ENCODE results near the gene NCK2. TPM values are rescaled to one million over a fixed set of nuclear protein-coding genes. Genes with fewer than 3 reads are reported as not detected.

NCK2 gene
- total RNA-seq, 1 donor from 2014 or later: 47.8 TPM

DNA sequence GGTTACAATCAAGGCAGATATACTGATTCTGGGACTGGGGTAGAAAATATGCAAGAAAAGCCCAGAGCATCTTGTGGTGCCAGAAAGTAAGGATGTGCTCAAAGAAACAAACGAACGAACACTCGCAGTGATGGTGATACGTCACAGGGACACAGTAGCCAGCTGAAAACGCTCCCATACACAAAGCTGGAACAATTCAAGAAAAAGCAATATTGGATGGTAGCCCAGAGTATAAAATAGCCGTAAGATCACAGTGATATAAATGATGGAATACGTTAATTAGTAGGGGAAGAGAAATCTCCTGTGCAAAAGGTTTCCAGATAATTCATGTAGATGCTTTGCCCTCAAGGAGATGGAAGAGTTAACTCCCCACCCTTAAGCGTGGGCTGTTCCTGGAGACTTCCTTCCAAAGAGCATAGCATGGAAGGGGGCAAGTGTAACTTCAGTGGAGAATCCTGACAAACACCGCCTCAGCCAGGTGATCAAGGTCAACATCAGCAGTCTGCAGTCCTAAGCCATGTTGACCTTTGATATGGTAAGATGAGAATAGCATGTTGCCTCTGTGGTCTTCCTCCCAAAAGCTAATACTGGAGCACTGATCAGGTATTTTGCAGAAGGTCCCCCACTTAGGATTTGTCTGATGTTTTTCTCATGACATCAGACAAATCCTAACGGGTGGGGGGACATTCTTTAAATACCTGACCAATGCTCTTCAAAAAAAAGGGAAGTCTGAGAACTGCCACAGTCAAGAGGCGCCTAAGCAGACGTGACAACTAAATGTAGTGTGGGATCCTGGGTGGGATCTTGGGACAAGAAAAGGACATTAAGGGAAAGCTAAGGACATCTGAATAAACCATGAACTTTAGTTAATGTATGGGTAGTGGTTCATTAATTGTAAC lies 99.0 kb downstream of the NCK2 start:
- no peak for DNase-seq (ENCODE audit: low read depth in 2 of 2)

DNA sequence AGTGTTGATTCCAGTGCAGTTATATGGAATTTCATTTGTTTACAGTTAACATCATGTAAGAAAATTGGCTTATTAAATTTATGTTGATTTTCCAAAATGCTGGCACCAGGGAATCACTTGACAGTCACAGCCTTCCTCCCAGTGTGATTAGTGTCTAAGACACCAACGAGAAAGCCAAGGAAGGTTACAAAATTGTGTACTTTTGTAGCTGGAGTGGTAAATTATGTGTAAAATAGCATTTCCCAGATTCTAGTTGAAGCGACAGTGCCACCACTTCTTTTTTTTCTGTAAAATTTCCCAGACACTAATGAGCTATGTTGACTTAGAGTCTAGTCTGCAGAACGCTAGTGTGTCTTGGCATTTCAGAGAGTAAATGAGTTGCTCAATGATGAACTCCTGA lies 101.3 kb downstream of the NCK2 start:
- DNase-seq (ENCODE audit: low read depth in 2 of 2): no peak

DNA sequence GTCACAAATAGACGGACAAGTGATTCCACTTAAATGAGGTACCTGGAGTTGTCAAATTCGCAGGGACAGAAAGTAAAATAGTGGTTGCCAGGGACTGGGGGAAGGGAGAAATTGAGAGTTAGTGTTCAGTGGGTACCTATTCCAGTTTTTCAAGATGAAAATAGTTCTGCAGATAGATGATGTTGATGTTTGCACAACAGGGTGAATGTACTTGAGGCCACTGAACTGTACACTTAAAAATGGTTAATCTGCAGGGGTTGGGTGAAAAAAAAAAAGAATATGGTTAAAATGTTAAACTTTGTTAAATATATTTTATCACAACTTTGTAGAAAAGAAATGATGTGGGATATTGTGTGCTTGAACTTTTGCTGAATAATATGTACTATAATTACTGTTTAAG lies 102.3 kb downstream of the NCK2 start:
- no peak for DNase-seq (ENCODE audit: low read depth in 2 of 2)

DNA sequence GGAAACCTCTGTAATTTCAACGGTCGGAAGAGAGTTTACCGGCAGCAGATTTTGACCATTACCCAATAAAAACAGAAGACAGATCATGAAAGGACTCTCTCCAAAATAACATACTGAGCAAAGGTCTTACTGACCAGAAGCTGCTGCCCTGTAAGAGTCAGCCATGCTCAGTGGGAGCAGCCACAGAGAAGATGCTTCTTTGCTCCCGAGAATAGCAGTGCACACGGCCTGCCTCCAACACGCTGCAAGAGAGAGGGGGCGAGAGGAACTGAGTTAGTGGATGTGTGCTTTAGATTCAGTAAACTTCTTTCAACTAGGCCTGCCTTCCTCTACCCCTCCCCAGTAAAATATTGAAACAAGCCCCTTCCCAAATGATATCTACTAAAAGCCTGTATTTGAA lies 103.7 kb downstream of the NCK2 start:
- no peak for DNase-seq (ENCODE audit: low read depth in 2 of 2)

DNA sequence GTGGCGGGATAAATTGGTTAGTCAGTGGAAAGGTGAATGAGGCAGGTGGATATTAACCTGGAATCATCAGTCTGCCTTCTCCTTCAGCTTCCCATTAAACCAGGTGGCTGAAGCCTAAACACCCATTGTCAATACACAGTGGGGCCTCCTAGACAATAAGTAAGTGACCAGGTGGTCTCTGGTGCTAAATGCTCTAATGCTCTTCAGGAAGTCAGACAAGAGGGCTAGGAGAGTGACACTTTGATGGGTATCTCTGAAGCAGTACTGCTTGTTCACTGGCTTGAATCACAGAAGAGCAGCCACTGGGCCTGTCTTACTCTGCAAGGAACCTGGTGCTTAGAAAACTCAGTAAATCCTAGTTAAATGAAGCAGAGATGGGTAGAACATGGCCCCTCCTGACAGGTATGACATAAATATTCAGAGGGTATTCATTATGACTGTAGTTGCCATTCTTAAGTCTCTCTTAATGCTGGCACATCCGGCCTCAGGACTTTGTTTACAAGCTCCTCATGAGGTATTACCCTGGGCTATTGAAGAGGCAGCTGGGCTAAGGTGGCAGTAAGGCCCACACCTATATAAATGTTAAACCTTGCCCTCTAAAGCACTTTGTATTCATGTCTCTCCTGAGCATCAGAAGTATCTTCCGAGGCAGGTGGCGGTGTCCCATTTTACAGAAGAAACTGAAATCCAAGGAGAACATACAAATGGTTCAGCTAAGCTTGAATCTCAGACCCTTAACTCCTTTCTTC lies 104.9 kb downstream of the NCK2 start:
- no peak for DNase-seq (ENCODE audit: low read depth in 2 of 2)

DNA sequence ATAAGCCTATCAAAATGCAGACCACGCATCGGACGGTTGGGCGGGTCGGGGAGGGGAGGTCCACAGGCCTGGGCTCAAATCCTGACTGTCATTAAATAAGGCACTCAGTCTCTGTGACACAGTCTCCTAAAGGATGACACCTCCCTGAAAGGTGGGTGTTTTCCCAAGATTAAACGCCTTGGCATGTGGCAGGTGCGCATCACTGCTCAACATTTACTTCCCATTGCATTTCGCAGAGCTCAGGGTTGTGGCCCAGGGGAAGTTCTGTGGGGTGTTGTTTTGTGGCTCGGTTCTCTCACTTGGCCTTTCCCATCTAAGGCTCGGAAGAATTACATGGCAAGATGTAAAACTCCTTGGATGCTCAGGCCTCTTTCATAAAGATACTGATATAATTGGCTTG lies 107.4 kb downstream of the NCK2 start:
- no peak for DNase-seq (ENCODE audit: low read depth in 2 of 2)

DNA sequence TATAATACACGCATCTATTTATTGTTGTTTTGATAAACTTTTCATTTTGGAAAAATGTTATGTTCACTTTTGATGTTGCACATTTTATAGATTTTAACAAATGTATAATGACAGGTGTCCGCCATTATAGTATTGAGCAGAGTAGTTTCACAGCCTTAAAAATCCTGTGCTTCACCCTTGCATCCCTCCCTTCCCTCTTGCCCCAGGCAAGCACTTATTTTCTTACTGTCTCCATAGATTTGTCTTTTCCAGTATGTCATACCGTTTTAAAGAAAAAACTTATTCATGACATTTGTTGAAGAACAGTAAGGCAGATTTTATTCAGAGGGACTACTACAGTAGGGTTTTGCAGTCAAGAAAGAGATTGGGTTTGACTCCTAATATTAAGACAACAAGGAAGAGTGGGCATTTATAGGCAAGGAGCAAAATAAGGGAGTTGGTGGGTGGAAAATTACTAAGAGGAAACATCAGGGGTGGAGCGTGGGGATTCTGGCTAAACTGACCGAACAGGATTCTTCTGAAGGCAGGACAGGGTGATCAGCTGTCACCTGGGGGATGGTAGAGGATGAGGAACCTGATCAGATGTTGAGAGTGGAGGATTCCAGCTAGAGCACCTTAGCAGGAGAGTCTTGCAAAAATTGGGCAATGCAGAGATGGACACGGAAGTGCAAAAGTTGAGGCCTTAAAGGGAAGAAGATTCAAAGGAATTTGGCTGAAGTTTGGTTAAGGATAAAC lies 108.8 kb downstream of the NCK2 start:
- no peak for DNase-seq (ENCODE audit: low read depth in 2 of 2)

DNA sequence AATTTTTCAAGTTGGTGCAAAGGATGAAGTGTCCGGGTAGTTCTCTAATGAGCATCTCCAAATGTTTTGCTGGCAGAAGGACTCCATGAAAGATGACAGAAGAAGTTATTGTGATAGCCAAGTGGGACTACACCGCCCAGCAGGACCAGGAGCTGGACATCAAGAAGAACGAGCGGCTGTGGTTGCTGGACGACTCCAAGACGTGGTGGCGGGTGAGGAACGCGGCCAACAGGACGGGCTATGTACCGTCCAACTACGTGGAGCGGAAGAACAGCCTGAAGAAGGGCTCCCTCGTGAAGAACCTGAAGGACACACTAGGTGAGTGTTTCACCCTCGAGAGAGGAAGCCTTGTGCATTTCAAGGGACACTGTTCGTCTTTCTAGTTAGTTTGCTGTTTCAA lies 110.3 kb downstream of the NCK2 start:
- no peak for DNase-seq (ENCODE audit: low read depth in 2 of 2)

DNA sequence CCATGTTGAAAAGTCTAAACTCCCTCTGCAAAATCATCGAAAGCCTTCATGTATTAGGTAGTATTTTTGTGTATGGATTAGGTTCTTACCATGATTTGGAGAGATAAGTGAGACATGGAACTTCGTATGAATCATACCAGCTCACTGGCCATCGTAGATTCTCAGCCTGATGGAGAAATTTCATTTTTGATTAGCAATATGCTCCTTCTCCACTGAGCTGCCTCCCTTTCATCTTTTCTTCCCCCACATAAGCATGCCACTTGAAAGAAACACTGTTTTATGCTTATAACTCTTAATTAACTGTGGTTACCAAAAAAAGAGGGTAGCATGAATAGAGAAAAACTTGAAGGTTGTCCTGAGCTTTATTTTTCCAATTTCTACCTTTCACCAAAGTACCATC lies 111.9 kb downstream of the NCK2 start:
- no peak for DNase-seq (ENCODE audit: low read depth in 2 of 2)

DNA sequence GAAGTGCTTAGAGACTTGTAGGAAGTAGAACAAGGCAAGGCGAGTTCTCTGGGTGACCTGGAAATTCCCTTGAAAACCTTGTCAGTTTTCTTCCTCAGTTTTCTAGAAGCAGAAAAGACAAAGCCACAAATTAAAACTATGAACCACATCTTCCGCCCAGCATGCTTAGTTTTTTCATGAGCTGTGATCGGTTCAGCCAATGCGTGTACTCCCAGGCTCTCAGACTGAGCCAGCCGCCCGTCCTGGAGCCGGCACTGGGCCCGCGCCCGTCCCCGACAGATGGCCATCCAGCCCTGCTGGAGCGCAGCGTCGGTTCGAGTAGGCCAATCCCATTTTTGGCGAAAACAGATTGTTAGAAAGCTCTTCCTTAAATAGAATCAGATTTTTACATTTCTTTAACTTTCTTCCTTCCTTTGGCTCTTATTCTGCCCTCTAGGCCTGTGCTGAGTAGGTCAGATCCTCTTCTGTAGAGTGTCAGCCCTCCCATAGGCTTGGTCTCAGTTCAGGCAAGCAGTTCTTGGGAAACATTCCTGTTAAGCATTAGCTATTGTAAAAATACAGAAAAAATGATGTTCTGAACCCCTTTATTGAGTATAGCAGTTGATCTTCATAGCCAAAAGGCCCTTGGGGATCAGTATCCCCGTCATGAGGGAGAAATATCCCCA lies 112.5 kb downstream of the NCK2 start:
- DNase-seq (ENCODE audit: low read depth in 2 of 2): no peak

DNA sequence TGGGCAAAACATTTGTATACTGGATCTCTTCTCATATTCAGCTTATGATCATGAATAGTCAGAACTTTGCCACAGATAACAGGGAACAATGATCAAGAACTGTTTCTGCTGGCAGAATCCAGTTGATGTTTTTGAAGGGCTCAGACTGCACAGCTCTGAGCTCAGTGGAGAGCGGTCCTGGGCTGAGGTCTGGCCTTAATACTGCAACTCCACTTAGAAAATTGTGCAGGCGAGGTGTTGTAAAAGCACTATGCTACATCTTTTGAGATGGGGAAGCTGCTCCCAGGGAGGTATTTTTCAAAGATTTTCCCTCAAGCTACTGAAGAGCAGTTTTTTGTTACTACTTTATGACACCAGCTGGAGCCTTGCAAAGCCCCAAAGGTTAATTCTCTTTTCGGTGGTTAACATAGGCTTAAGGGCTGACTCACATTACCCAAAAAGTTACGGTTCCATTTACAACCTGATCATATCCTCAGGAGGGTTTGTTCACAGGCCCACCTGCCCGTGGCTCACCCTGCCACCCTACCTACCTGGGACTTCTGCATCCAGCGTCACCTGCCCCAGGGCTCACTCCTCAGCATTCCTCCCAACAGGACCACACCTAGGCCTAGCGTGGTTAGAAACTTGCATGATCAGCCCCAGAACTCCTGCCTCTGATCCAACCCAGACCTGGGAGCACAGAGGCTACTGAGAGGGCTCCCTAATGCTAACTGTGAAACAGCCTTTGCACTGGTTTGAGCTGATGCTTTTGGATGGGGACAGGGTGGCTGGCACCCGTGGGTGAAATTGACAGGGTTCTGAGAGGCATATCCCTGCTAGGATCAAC lies 114.4 kb downstream of the NCK2 start:
- no peak for DNase-seq (ENCODE audit: low read depth in 2 of 2)

DNA sequence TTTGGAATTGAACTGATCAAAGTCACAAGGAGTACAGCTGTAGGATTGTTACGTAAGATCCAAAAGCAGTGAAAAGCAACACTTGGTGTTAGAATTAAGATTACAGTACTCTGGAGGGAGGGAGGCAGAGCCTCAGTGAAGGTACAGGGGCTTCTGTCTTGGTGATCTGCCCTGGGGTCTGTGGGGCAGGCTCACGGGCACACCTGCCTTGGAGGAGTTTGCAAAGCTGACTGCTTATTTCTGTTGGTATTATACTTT lies 114.9 kb downstream of the NCK2 start:
- no peak for DNase-seq (ENCODE audit: low read depth in 2 of 2)

DNA sequence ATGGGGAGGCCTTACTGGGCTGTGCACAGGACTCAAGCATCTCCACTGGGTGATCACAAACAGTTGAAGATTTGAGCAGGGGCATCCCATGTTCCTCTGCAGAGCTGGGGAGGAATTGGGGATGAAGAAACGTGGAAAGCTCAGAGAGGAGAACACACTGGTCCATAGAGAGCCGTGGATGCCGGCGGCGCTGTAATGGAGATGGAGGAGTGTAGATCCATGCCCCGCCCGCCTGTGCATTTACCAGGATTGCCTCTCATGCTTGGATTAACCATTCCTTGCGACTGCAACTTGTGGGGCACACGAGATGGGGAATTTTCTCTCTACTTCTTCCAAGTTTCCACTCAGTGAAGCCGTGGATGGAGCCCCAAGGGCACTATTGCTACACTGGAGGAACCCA lies 115.9 kb downstream of the NCK2 start:
- DNase-seq (ENCODE audit: low read depth in 2 of 2): no peak

DNA sequence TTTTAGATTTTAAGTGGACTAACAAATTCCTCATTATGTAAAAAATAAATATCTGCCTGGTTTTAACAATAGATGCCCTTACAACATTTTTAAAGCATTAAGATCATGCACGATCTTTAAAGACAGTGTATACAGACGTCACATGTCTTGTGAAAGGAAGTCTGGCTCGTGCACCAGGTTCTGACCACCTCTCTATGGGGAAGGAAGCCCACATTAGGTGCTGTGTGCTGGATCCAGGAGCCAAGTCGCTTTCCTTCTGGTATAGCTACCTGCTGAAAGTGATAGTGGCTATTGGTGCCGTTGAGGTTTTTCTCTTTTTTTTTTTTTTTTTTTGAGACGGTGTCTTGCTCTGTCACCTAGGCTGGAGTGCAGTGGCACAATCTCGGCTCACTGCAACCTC lies 116.5 kb downstream of the NCK2 start:
- no peak for DNase-seq (ENCODE audit: low read depth in 2 of 2)

DNA sequence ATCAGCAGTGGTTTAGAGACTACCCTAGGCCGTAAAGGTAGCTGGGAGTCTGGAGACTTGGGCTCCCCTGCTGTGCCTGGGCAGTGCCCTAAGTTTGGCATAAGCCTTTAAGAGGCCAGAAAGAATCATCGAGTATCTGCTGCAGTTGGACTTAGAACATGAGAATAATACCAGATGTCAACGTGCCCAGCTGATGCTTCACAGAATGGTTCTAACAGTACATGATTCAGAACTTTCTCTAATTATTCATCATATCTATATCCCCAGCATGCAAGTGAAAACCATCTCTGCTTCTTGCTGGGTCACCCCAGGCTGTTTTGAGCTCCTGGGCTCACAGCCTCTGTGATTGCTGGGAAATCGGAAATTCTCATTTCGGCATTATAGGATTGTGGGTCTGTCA lies 118.1 kb downstream of the NCK2 start:
- DNase-seq (ENCODE audit: low read depth in 2 of 2): no peak

DNA sequence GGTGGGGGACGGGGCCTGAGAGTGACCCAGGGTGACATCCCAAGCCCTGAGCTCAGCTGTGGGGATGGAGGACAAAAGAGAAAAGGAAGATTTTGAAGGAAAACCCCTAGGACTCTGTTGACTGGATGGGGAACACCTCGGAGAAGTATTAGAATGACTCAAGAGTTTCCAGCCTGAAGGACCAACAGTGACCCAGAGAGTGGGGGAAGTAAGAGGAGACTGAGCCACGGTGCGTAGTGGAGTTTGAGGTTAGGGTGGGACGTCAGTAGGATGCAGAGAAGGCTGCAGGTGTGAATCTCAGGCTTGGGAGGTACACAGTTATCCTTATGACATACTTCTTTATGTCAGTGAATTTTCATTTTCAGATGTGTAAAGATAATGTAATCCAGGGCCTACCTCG lies 119.5 kb downstream of the NCK2 start:
- DNase-seq (ENCODE audit: low read depth in 2 of 2): no peak

DNA sequence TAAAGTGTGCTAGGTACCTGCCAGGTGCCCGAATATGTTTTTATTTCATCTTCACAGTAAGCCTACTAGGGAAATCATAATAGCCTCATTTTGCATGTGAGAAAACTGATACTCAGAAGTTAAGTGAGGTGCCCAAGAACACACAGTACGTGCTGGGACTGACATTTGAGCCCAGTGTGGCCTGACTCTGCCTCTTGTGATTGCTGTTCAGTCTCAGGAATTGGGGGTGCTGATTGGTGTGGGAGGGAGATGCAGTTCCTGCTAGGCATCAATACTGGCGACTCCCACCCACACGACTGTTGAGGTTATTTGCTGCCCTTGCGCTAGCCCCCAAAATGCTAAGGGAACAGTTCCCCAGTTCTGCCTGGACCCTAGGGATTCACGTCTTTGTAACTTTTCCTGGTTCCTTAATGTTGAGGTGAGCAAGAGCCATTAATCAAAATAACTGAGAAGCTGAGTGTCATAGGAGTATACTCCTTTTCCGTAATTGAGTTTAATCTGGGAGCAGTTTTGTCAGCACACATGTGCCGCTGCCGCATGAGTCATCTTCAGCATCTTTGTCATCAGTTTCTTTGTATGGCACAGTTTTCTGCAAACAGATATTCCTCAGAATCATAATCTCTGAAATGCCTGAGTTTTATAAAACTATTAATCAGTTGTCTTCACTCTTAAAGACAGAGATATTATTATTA lies 120.7 kb downstream of the NCK2 start:
- no peak for DNase-seq (ENCODE audit: low read depth in 2 of 2)

DNA sequence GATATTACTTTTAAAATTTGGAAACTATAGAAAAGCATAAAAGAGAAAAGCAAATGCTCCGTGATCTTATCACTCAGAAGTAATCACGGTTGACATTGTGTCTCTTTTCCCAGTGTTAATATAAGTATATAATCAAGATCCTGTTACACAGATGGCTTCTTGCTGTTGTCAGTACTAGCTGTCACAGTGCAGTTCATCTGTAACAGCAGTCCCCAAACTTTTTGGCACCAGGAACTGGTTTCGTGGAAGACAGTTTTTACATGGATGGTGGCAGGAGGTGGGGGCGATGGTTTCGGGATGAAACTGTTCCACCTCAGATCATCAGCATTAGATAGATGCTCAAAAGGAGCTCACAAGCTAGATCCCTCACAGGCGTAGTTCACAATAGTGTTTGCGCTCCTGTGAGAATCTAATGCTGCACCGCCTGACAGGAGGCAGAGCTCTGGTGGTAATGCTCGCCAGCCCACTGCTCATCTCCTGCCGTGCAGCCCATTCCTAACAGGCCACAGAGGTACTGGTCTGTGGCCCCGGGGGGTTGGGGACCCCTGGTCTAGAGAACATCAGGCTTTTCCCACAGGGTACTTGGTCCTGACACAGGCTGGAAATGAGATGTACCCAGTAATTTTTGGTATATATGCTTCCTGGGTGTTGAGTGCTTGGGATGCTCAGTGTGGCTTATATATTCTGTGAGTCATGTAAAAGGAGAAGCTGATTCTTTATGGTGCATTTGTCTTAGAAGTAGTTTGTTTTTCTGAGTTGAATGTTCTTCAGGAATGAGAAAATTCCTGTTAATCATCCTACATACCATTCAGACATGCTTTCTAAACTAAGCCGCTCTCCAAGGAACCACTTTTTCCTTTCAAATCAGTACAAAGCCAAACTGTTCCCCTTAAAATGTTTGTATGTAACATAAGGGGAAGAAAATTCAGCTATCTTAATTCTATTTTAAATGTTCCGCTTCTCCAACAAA lies 121.8 kb downstream of the NCK2 start:
- no peak for DNase-seq (ENCODE audit: low read depth in 2 of 2)

DNA sequence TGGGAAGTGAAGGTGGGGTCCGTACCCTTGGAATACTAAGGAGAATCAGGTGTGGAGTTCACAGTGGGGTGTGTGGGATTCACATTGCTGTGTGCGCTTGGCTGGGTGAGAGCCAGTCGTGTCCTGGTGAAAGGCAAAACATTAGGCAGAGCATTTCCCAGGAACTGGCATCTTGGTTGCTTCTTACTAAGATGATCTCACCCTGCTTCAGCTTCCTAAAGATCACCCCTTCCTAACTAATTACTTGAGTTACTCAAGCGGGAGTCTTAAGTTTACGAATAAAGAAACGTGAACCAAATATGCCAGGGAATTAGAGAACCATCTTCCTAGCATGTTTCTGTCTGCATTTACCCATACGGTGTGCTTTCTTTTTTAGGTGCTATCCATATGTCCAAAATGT lies 122.9 kb downstream of the NCK2 start:
- no peak for DNase-seq (ENCODE audit: low read depth in 2 of 2)
